NCI-H446 (cell line): ENCODE measurements around the gene GNMT.
A peak's percentile ranks its signal among the peaks of the same experiment; 100 is the strongest.

ENCODE experiments used
- DNase-seq, 2 experiments: peaks; one replicate each; lab custom pipeline; 2025; lab: John Stamatoyannopoulos, UW

The GNMT gene

DNA sequence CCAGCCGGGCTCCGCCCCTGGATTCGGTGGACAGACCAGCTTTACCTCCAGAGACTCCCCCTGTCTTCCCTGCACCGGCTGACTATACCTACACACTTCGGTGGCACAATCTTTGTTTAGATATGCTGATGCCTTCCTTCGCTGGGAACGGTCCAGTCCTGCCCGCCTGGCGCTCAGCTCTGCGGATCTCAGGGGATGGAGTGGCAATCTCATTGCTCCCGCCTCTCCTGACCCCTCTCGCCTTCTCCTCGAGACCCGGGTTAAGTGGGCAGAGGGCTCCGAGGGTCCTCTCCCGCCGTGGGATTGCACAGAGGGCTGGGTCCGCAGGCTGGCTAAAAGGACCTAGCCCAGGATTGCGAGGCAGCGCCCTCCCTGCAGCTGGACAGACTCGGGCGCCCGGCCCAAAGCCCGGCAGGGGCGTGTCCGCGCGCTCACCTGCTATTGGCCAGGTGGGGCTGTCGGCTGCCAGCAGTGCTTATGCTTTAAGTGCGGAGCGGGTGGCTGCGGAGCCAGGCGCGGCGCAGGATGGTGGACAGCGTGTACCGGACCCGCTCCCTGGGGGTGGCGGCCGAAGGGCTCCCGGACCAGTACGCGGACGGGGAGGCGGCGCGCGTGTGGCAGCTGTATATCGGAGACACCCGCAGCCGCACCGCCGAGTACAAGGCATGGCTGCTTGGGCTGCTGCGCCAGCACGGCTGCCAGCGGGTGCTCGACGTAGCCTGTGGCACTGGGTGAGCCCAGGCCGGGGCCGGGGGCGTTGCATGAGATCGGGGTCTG lies at the start of gene GNMT:
GNMT (plus strand) TSS at position 512 of the 777 bp plus-strand sequence; CDS start at position 526, 14 bp downstream.
- no peak for DNase-seq

DNA sequence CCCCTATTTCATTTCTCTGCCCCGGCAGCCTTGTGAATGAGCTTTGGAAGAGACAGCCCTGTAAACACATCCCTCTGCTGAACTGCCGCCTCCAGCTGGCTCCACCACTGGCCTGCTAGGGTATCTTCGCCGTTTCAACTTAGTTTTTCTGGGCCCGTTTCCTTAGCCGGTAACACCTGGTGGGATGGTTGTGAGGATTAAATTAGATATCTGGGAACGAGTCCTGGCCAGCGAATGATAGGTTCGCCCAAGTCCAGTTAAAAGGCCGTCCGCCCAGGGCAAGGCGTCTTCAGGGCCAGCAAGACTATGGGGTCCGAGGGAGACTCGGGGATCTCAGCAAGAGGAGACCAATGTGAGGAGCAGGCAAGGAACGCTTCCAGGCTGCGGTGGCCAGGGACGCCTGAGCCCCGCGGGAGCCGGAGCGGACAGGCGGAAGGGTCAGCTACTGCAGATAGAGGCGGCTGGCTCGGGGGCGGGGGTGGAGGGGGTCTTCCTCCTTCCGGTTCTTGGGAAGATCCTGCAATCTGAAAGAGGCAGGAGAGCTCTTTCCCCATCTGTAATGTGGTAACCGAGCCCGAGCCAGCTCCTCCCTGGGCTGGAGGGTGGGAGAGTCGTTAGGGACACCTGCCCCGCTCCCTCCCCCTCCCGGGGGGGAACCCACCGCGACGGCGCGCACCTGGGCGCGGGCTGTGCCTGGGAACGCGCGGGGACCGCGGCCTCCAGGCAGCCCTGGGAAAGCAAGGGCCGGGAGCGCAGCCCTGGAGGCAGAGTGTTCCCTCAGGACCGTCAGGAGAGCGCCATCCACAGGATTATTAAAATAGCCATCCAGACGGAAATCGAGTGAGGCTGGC lies 49.2 kb upstream of the GNMT start:
- no peak for DNase-seq

DNA sequence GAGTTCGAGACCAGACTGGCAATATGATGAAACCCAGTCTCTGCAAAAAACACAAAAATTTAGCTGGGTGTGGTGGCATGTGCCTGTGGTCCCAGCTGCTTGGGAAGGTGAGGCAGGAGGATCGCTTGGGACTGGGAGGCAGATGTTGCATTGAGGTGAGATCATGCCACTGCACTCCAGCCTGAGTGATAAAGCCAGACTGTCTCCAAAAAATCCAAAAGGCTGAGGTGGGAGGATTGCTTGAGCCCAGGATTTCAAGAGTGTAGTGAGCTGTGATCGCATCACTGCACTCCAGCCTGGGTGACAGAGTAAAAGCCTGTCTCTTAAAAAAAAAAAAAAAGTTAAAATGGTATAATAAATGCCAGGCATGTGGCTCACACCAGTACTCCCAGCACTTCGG lies 46.0 kb upstream of the GNMT start:
- DNase-seq: no peak

DNA sequence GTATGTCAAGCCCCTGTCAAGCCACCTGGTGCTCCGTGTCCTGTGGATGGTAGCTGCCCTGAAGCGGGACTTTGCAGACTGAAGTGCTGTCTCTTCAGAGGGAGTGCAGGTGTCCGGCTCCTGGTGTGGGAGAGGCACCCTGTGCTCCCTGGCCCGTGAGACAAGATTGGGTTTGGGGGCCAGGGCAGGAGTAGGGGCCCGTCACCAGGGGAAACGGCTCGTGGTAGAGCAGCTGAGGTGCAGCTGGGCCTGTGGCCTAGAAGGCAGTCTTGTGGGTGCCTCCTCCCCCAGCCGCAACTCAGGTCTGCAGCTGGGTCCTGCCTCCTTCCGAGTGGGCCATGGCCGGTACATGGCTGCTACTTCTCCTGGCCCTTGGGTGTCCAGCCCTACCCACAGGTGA lies 44.8 kb upstream of the GNMT start, which contains the start of gene PTCRA:
PTCRA (plus strand) TSS at position 322 of the 400 bp plus-strand sequence; CDS start at position 339, 17 bp downstream.
- no peak for DNase-seq

DNA sequence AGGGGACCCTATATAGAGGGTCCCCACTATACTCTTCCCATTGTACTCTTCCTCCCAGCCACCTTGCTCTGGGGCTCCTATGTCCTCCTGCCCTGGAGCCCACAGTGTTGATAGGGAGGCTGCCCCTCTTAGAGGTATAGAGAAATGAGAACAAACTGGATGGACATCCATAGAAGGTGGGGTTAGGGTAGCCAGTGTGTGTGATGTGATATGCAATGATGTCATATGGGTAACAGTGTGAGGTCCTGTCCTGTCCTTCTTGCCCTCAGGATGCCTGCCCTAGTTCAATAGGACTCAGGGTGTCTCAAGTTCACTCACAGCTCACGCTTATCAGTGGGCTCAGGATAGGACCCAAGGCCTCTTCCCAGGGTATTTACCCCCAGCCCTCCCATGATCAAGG lies 44.3 kb upstream of the GNMT start:
- no peak for DNase-seq

DNA sequence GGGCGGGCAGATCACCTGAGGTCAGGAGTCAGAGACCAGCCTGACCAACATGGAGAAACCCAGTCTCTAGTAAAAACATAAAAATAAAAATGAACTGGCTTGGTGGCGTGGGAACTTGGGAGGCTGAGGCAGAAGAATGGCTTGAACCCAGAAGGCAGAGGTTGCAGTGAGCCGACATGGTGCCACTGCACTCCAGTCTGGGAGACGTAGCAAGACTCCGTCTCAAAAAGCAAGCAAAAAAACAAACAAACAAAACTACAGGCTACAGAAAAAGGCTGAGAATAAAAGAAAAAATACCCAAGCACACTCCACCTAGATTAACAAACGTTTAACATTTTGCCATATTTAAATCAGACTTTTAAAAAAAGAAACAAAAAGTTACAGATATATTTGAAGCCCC lies 38.8 kb upstream of the GNMT start:
- no peak for DNase-seq

DNA sequence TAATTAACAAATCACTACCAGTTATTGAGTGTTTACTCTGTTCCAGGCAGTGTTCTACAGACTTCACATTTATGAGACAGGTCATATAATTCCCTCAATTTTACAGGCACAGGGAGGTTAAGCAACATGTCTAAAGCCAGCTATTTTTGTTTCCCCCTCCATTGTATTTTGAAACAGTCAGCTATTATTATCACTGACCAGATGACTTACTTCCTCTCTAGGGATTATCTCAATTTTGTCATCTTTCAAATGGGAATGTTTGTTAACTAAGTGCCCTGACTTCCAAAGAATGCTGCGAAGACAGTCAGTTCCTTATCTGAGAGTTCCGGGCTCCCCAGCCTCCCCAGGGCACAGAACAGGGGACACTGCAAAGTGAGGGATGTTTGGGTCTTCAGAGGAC lies 36.9 kb upstream of the GNMT start:
- DNase-seq: no peak

DNA sequence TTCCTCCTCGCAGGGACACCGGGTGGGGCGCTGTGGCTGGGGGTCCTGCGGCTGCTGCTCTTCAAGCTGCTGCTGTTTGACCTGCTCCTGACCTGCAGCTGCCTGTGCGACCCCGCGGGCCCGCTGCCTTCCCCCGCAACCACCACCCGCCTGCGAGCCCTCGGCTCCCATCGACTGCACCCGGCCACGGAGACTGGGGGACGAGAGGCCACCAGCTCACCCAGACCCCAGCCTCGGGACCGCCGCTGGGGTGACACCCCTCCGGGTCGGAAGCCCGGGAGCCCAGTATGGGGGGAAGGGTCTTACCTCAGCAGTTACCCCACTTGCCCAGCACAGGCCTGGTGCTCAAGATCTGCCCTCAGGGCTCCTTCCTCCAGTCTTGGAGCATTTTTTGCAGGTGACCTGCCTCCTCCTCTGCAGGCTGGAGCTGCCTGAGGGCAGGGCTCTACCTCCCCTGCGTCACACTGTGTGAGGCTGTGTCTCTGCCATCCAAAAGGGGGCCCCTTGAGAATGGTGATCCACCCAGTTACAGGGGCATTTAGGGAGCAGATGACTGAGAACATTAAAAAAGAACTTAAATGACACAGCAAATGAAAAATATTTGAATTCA lies 35.2 kb upstream of the GNMT start:
- DNase-seq: no peak

DNA sequence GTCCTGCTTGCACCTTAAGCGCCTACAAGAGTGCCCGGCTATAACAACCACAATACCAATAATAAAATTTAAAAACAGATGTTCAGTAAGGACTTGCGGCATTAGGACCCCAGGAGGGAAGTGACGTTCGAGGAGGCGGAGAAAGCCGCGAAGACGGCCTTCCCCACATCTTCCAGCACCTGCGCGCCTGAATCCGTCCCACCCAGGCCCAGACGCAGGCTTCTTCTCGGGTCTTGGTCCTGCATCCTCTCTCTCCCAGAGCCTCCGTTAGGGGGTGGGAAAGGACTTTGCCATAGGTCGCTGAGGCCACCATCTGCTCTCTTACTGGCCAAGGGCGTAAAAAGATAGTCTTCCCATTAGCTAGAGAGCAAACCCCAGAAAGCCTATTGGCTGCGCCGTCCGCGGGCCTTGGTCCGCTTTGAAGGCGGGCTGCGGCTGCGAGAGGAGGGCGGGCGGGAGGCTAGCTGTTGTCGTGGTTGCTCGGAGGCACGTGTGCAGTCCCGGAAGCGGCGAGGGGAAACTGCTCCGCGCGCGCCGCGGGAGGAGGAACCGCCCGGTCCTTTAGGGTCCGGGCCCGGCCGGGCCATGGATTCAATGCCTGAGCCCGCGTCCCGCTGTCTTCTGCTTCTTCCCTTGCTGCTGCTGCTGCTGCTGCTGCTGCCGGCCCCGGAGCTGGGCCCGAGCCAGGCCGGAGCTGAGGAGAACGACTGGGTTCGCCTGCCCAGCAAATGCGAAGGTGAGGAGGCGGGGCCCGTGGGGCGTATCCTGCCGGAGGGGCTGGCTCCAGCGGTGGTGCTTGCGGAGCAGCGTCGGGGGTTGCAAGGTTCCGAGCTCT lies 31.4 kb upstream of the GNMT start, which contains the start of gene CNPY3:
CNPY3 (plus strand) TSS at position 495 of the 835 bp plus-strand sequence; CDS start at position 586, 91 bp downstream.
- peak; percentile 96 to 97 for DNase-seq

DNA sequence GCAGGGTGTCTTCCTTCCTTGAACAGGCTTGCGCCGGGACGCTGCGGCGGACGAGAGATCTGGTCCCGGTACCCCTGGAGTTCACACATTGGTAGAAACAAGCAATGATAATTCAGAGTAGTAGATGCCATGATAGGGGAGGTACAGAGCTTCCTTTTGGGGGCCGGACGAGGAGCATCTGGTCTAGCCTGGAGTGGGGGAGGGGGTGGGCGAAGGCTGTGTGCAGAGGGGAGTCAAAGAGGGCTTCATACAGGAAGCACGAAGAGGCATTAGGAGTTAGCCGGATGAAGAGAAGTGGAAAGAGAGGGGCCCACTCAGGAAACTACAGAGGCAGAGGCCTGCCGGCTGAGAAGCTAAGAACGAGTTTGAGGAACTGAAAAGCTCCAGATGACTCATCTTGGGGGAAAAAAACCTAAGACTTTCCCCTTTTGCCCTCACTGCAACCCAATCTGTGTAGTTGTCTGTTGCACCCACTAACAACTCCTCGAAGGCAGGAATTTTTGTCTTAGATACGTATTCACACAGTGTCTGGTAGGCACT lies 30.7 kb upstream of the GNMT start:
- no peak for DNase-seq

DNA sequence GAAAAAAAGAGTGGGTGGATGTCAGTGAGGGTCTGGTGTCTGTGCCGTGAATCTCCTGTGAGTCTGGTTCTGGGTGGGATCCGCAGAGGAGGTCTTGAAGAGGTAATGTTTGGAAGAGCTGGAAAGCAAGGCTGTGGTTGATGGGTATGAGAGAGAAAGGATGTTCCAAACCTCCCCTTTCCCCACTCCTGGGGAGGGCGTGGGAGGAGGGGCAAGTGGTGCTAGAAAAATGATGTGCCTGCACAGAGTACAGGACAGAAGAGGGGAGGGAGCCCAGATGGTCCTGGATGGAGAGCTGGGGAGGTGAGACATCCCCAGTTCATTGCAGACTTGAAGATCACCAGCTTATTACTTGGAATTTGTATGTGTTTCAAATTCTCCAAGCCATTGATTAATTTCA lies 28.1 kb upstream of the GNMT start:
- DNase-seq: no peak

DNA sequence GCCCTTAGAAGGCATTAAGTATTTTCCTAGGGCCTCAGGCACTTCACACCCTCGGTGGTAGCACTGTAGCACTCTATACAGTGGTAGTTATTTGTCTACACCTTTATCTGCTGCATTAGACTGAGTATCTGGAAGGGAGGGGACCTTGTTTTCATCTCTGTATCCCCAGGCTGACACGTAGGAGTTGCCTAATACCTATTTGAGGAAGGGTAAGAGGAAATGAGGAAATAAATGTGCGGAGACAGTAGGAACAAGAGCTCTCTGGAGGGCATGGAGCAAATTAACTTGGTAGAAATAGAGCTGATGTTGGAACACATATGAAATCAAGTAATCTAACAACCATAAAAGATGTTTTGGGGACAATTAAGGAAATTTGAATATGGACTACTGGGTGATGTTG lies 27.3 kb upstream of the GNMT start:
- no peak for DNase-seq

DNA sequence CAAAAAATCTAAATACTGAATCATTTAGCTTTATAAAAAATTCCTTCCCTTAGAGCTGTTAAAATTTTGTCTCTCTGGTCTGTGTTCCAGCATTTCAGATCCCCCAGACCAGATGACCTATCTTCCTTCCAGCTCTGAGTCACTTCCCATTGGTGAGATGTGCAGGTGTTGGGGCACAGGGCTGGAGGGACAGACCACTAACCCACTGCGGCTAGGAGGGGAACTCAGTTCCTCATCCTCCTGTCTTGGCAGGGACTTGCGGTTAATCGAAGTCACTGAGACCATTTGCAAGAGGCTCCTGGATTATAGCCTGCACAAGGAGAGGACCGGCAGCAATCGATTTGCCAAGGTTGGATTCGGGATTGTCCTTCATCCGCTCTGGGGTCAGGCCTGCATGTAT lies 25.2 kb upstream of the GNMT start:
- no peak for DNase-seq

DNA sequence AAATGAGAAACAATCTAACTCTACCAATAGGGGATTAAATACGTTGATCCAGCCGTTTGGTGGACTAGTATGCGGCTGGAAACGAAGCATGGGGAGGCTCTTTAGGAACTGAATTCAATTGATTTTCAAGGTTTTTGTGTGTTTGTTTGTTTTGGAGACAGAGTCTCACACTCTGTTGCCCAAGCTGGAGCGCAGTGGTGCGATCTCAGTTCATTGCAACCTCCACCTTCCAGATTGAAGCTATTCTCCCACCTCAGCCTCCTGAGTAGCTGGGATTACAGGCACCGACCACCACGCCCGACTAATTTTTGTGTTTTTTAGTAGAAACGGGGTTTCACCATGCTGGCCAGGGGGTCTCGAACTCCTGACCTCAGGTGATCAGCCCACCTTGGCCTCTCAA lies 24.2 kb upstream of the GNMT start:
- DNase-seq: no peak

DNA sequence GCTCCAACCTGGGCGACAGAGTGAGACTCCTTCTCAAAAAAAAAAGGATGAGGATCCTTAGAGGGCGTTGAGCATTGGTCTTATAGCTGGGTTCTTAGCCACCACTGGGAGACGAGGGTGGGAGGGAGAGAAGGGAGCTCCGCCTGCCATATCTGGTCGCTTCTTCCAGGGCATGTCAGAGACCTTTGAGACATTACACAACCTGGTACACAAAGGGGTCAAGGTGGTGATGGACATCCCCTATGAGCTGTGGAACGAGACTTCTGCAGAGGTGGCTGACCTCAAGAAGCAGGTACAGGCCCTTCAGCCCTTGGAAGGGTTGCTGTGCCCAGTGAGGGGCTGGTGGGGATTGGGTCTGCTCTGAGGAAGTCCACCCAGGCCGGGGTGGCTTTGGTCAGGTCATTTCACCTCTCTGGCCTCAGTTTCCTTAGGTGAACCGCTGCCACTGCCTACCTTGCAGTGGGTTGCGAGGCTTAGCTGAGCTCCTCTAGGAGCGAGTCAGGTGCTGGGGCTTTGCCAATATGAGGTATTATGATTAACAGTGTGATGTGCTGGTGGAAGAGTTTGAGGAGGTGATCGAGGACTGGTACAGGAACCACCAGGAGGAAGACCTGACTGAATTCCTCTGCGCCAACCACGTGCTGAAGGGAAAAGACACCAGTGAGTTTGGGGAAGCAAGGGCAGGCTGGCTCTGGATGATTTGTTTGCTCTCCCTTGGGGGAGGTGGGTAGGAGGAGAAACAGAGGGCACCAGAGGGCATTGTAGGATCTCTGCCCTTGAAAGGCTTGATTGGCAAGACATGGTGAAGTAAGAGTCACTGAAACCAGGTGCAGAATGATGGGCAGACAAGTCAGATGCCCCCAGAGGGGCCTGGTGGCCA lies 22.8 kb upstream of the GNMT start:
- DNase-seq: no peak

DNA sequence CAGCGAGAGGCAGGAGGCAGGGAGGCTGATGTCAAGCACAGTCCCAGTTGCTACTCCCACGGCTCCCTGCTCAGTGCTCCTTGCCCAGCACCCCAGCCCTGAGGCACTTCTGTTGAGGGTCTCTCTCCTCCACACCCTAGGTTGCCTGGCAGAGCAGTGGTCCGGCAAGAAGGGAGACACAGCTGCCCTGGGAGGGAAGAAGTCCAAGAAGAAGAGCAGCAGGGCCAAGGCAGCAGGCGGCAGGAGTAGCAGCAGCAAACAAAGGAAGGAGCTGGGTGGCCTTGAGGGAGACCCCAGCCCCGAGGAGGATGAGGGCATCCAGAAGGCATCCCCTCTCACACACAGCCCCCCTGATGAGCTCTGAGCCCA lies 22.1 kb upstream of the GNMT start:
- no peak for DNase-seq

DNA sequence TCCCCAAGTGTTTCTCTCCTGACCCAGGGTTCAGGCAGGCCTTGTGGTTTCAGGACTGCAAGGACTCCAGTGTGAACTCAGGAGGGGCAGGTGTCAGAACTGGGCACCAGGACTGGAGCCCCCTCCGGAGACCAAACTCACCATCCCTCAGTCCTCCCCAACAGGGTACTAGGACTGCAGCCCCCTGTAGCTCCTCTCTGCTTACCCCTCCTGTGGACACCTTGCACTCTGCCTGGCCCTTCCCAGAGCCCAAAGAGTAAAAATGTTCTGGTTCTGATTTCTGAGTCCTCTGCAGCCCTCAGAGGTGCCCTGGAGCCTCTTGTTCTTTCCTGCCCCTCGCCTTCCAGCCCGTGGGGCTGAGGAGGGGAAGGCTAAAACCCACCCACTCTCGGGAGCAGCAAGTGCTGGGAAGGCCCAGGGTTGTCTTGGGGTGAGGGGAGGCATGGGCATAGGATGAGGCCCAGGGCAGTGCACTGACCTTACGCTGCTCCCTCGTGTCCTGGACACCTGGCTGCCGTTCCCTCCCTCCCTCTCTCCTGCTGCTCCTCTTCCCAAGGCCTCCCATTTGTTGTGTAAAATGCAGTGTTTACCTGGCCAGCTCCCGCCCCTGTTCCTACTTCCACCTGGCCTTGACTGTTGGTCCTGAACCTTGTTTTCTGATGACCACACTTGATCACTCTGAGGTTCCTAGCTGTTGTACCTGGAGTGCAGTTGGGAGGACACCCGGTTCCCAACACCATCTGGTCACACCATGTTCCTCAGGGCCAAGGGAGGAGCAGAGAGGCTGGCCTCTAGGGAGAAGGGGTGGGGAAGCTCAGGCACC lies 21.4 kb upstream of the GNMT start:
- no peak for DNase-seq

DNA sequence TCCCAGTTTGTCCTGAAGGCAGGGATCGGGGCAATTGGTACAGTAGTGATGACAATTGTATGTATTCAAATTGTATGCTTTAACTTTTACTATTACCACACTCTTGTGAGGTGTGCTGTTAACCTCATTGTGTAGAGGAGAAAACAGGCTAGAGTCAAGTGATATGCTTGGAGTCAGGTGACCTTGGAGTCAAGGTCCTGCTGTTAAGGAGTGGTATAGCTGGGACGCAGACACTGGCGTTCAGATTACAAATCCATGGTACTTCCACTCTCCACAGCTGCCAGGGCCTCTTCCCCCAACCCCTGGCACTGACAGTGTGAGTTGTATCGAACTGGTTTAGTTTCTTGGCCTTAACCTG lies 20.8 kb upstream of the GNMT start:
- no peak for DNase-seq

DNA sequence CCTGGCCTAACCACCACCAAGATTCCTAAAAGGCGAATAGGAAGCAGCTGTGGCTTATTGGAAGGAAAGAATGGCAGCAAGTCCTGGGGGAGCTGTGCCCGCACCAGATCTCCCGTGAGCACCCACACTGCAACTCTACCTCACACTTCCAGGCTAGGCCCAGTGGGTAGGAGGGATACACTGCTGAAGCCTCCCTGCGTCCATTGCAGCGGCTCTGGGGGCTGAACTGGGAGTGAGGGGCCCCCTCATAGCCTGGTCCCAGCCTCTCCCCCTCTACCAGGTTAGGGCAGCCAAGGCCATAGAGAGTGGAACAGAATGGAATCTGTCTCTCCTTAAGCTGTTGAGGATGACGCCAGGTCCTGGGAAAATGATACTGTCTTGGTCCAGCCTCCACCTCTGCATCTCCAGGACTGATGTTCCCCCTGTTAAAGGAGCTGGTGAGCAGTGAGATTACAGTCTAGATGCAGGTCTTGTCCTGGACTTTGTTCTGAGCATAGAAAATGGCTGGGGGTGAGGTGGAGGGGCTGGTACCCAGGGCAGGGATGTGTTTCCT lies 20.0 kb upstream of the GNMT start:
- no peak for DNase-seq
